GM18519 (cell line): ENCODE results near the gene RESF1.
"Not testable (repeated sequence)": the region's sequence is repeated elsewhere in the genome, so short reads cannot be mapped to it uniquely, and the experiment has no call there.

Source experiments
- ATAC-seq: cut with Tn5 transposase; IDR thresholded peaks from one replicate; pipeline ENCODE4 v1.9.1; 2021; ENCODE audit warnings: mild to moderate bottlenecking, moderate library complexity; ENCODE audit not compliant: unreplicated experiment, low FRiP score

The RESF1 gene

GRCh38 chr12:31959161-31959700 is at the start of gene RESF1:
TSS of gene RESF1 (plus strand) at chr12:31959415. CDS start at chr12:31980956, 21,541 bp downstream.
- peak; percentile 76 for ATAC-seq

- no peak for ATAC-seq
Measured at GRCh38 chr12:31914927-31915326, 44.3 kb upstream of the RESF1 start.

- ATAC-seq = no peak
Measured at GRCh38 chr12:31915446-31915845, 43.8 kb upstream of the RESF1 start.

- ATAC-seq = no peak
Measured at GRCh38 chr12:31922341-31923062, 36.7 kb upstream of the RESF1 start.

GRCh38 chr12:31923063-31923412 is 36.2 kb upstream of the RESF1 start:
- ATAC-seq = no peak

GRCh38 chr12:31928246-31929026 is 30.8 kb upstream of the RESF1 start:
- ATAC-seq = no peak

- no peak for ATAC-seq
Measured at GRCh38 chr12:31929027-31929526, 30.1 kb upstream of the RESF1 start.

- ATAC-seq = no peak
Measured at GRCh38 chr12:31931796-31932715, 27.2 kb upstream of the RESF1 start.

GRCh38 chr12:31944299-31944698 is 14.9 kb upstream of the RESF1 start:
- ATAC-seq = no peak

GRCh38 chr12:31947971-31948370 is 11.2 kb upstream of the RESF1 start:
- ATAC-seq = no peak

- ATAC-seq = not testable (repeated sequence)
Measured at GRCh38 chr12:31948697-31949359, 10.4 kb upstream of the RESF1 start.

- ATAC-seq = no peak
Measured at GRCh38 chr12:31950088-31950487, 9.1 kb upstream of the RESF1 start.

GRCh38 chr12:31950492-31950891 is 8.7 kb upstream of the RESF1 start:
- ATAC-seq = no peak

- ATAC-seq = no peak
Measured at GRCh38 chr12:31951008-31951407, 8.2 kb upstream of the RESF1 start.

- ATAC-seq = no peak
Measured at GRCh38 chr12:31951939-31952338, 7.3 kb upstream of the RESF1 start.

GRCh38 chr12:31952418-31952817 is 6.8 kb upstream of the RESF1 start:
- no peak for ATAC-seq

- no peak for ATAC-seq
Measured at GRCh38 chr12:31954925-31955858, 4.0 kb upstream of the RESF1 start.

GRCh38 chr12:31958569-31959160 is 550 bp upstream of the RESF1 start:
- ATAC-seq = no peak
